ENCODE measurements around the gene SNX27. TPM values are rescaled to one million over a fixed set of nuclear protein-coding genes. Genes with fewer than 3 reads are reported as not detected.

The SNX27 gene
- total and polyA plus RNA-seq, 10 of the 15 experiments (the other 5 are each of a cell fraction or from before 2014, with no cell fraction given) = 3.8 to 21.8 (median 12.5) TPM

- TF ChIP-seq E2F4 (IDR thresholded peaks at IDR 0.05; ENCODE audit: low read depth, low read length) = no peak
- TF ChIP-seq POLR2AphosphoS5 (IDR thresholded peaks at IDR 0.05; ENCODE audit: low read length) = no peak
- no peak for TF ChIP-seq CBFB (IDR thresholded peaks at IDR 0.05; ENCODE audit: low read depth)
- TF ChIP-seq TARDBP (IDR thresholded peaks at IDR 0.05; ENCODE audit: borderline replicate concordance) = no peak
- no peak for TF ChIP-seq PRDM15 (CRISPR knock-in tag; IDR thresholded peaks at IDR 0.05)
- TF ChIP-seq HDGF (IDR thresholded peaks at IDR 0.05) = no peak
Observed at GRCh38 chr1:151701515-151701914, 89.7 kb downstream of the SNX27 start (continued).

GRCh38 chr1:151702936-151703335, 91.1 kb downstream of the SNX27 start:
- ATAC-seq (no peak), DNase-seq (ENCODE audit: low read depth, low spot score) (no peak), FAIRE-seq (no peak)
- Histone ChIP-seq H3K27me3 (replicated peaks in 1 of 2; ENCODE audit: control insufficient read depth in 2 of 2, insufficient read depth in 2 of 2, low read length in 1 of 2) (no peaks in the 10 kb centered on the region), H3K9ac (ENCODE audit: control insufficient read depth, insufficient read depth, low read length) (no peak overlapping the region), H3K27ac (ENCODE audit: control insufficient read depth, insufficient read depth) (no peak overlapping the region), H3K79me2 (ENCODE audit: control insufficient read depth, insufficient read depth, low read length) (no peaks in the 10 kb centered on the region), H3K9me3 (replicated peaks; ENCODE audit: control insufficient read depth, insufficient read depth, low read length) (no peaks in the 10 kb centered on the region), H3K4me2 (ENCODE audit: control insufficient read depth, insufficient read depth) (no peak overlapping the region), H3K4me1 (ENCODE audit: control insufficient read depth, insufficient read depth, low read length) (no peaks in the 10 kb centered on the region), H2AFZ (ENCODE audit: control insufficient read depth, low read depth, low read length) (no peak overlapping the region), H3K4me3 (no peak overlapping the region), H4K20me1 (ENCODE audit: control insufficient read depth, insufficient read depth) (no peaks in the 10 kb centered on the region), H3K36me3 (ENCODE audit: control insufficient read depth in 2 of 2, insufficient read depth in 2 of 2, low read length in 1 of 2) (peaks cover 0 to 3% of the 10 kb centered on the region in 2 experiments; a peak in 2 of 4 replicates)
- no TSS peak for BruUV-seq (replicated peaks)
- TF ChIP-seq RB1 (IDR thresholded peaks at IDR 0.05; ENCODE audit: borderline replicate concordance) = no peak
- POLR2A ChIA-PET = no interaction called here
- in situ Hi-C loops (cut with MboI) (no loop called here), intact Hi-C loops (cut with micrococcal nuclease; ENCODE audit: unreplicated experiment) (no loop called here)
- CTCF ChIA-PET = no interaction called here
- 55% methylated on average over 8 of the region's 8 CpGs for WGBS (ENCODE audit: insufficient coverage, insufficient replicate concordance, low lambda C conversion rate, missing lambda C conversion rate)
- RAD21 ChIA-PET (ENCODE audit: unreplicated experiment) = no interaction called here
- SMC1A ChIA-PET (ENCODE audit: uncharacterized antibody, unreplicated experiment) = no interaction called here
